ENCODE measurements around the gene TMPRSS5.

The TMPRSS5 gene

GRCh38 chr11:113644605-113645004, 61.5 kb downstream of the TMPRSS5 start:
- no peak for TF ChIP-seq CTCF (IDR thresholded peaks at IDR 0.05; ENCODE audit: insufficient read depth, missing control alignments)
- no peak for DNase-seq (ENCODE audit: insufficient read length, low spot score)
- FAIRE-seq = no peak

GRCh38 chr11:113643701-113644100, 62.4 kb downstream of the TMPRSS5 start:
- DNase-seq (ENCODE audit: insufficient read length, low spot score) (no peak), FAIRE-seq (no peak)
- TF ChIP-seq CTCF (IDR thresholded peaks at IDR 0.05; ENCODE audit: insufficient read depth, missing control alignments) = no peak

GRCh38 chr11:113643006-113643585, 63.0 kb downstream of the TMPRSS5 start:
- no peak for TF ChIP-seq CTCF (IDR thresholded peaks at IDR 0.05; ENCODE audit: insufficient read depth, missing control alignments)
- DNase-seq (ENCODE audit: insufficient read length, low spot score) (no peak), FAIRE-seq (no peak)

- FAIRE-seq (no peak), DNase-seq (ENCODE audit: insufficient read length, low spot score) (no peak)
- TF ChIP-seq CTCF (IDR thresholded peaks at IDR 0.05; ENCODE audit: insufficient read depth, missing control alignments) = no peak
Observed at GRCh38 chr11:113642090-113642489, 64.0 kb downstream of the TMPRSS5 start.

- FAIRE-seq = no peak
- no peak for TF ChIP-seq CTCF (IDR thresholded peaks at IDR 0.05; ENCODE audit: insufficient read depth, missing control alignments)
- no peak for DNase-seq (ENCODE audit: insufficient read length, low spot score)
Observed at GRCh38 chr11:113638376-113638775, 67.7 kb downstream of the TMPRSS5 start.

GRCh38 chr11:113637636-113638035, 68.5 kb downstream of the TMPRSS5 start:
- DNase-seq (ENCODE audit: insufficient read length, low spot score) (no peak), FAIRE-seq (no peak)
- no peak for TF ChIP-seq CTCF (IDR thresholded peaks at IDR 0.05; ENCODE audit: insufficient read depth, missing control alignments)
